OCI-LY7 (cell line): ENCODE results near the gene ACTR6. TPM values are rescaled to one million over a fixed set of nuclear protein-coding genes. Genes with fewer than 3 reads are reported as not detected.

ENCODE experiments used
- BruUV-seq: library from RNA; stranded (reverse); fragments of 400-500 nt; replicated peaks from 2 replicates; lab custom pipeline; 2021; lab: Mats Ljungman, UMichigan
- CTCF ChIA-PET: fragments of 300-600 bp; sonication (Branson Sonifier 250); formaldehyde crosslinking; loops from one replicate; lab custom pipeline; 2022; ENCODE audit warnings: antibody characterized with exemption; ENCODE audit not compliant: unreplicated experiment; lab: Charles Lee
- POLR2A ChIA-PET: fragments of 300-600 bp; sonication (Branson Sonifier 250); formaldehyde crosslinking; loops from one replicate; lab custom pipeline; 2022; ENCODE audit warnings: antibody characterized with exemption; lab: Charles Lee
- DNase-seq: peaks from one replicate; pipeline ENCODE4 v3.0.0-alpha.2; 2015; ENCODE audit warnings: low spot score
- H2AFZ ChIP-seq: fragments of 200-600 bp; sonication (generic), shearing (Covaris generic); 2 replicates; pipeline ENCODE4 v1.6.1; 2014; ENCODE audit warnings: mild to moderate bottlenecking, antibody characterized with exemption, low read length, moderate library complexity
- H3K27ac ChIP-seq: fragments of 200-600 bp; sonication (generic); 2 replicates; pipeline ENCODE4 v1.5.1; 2014; ENCODE audit warnings: mixed run types, low read depth, mild to moderate bottlenecking, moderate library complexity, low read length, inconsistent platforms; ENCODE audit not compliant: poor library complexity, severe bottlenecking
- H3K36me3 ChIP-seq: fragments of 200-600 bp; sonication (generic); 2 replicates; pipeline ENCODE4 v1.6.1; 2014; ENCODE audit warnings: mild to moderate bottlenecking, antibody characterized with exemption, low read length, moderate library complexity, mixed read lengths; ENCODE audit not compliant: insufficient read depth
- H3K4me1 ChIP-seq: fragments of 200-600 bp; sonication (generic); 2 replicates; pipeline ENCODE4 v1.5.1; 2014; ENCODE audit warnings: mild to moderate bottlenecking, low read length; ENCODE audit not compliant: insufficient read depth, poor library complexity, severe bottlenecking
- H3K4me2 ChIP-seq: fragments of 200-600 bp; sonication (generic); 2 replicates; pipeline ENCODE4 v1.6.1; 2014; ENCODE audit warnings: mild to moderate bottlenecking, low read length
- H3K4me3 ChIP-seq: fragments of 200-600 bp; sonication (generic); 2 replicates; pipeline ENCODE4 v1.5.1; 2014; ENCODE audit warnings: mild to moderate bottlenecking, low read depth, low read length; ENCODE audit not compliant: poor library complexity, severe bottlenecking
- H3K79me2 ChIP-seq: fragments of 200-600 bp; sonication (generic); 2 replicates; pipeline ENCODE4 v1.6.1; 2016; ENCODE audit warnings: low read depth, mild to moderate bottlenecking, low read length, moderate library complexity, mixed read lengths; ENCODE audit not compliant: insufficient read depth
- H3K9me2 ChIP-seq: fragments of 200-600 bp; sonication (generic); 2 replicates; pipeline ENCODE4 v1.6.1; 2016; ENCODE audit warnings: mild to moderate bottlenecking, low read length, mixed read lengths; ENCODE audit not compliant: insufficient read depth
- H3K9me3 ChIP-seq: fragments of 200-600 bp; sonication (generic); 2 replicates; pipeline ENCODE4 v1.6.1; 2014; ENCODE audit warnings: mild to moderate bottlenecking, mixed run types, low read length, mixed read lengths
- H4K20me1 ChIP-seq: fragments of 200-600 bp; sonication (generic); 2 replicates; pipeline ENCODE4 v1.6.1; 2014; ENCODE audit warnings: mild to moderate bottlenecking, antibody characterized with exemption, low read length, moderate library complexity, mixed read lengths; ENCODE audit not compliant: insufficient read depth
- EZH2phosphoT487 ChIP-seq: fragments of 200-600 bp; sonication (generic); IDR thresholded peaks from 2 replicates; pipeline ENCODE4 v1.6.1; 2018; ENCODE audit warnings: low read depth, borderline replicate concordance, mild to moderate bottlenecking, mixed run types, antibody characterized with exemption, low read length, moderate library complexity, mixed read lengths
- intact Hi-C: fragments of 100-400 bp; cut with micrococcal nuclease; formaldehyde crosslinking; loops from one replicate; pipeline ENCODE4 v1.10.0; 2022; ENCODE audit not compliant: unreplicated experiment
- total RNA-seq, 2 experiments: library from RNA; depleted of rRNA in 1 of 2; stranded (reverse); fragments of >200 nt in 1 of 2; shearing (Covaris generic) in 1 of 2; gene quantifications; 2 replicates each; pipeline ENCODE4 v1.2.3, GENCODE V29; 2014 to 2022
- TF ChIP-seq, protein P1 (sequence below): fragments of 200-600 bp; sonication (generic); conservative IDR thresholded peaks from 2 replicates; pipeline ENCODE4 v1.5.1; 2014; ENCODE audit warnings: mild to moderate bottlenecking, antibody characterized with exemption, low read length, moderate library complexity, mixed read lengths

Gene ACTR6
- total RNA-seq, 2 experiments from 2014 or later: 22.2 to 37.6 TPM

DNA sequence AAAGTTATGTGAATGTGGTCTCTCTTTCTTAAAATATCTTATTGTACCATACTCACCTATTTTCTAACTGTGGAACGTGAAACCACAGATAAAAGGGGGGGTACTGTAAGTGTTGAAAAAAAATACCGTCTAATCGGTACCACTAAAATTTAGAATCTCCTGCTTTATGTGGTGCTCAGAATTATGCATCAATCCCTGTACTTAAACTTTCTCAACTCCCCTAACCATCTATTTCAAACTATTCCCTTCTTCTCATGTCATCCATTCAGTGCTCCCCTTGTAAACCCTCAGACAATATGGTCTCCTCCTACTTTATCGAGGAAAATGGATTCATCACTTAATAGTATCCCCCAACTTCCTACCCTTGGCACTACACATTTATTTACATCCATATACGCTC lies 42.5 kb downstream of the ACTR6 start:
- no peaks in the 10 kb centered on the region for H4K20me1 ChIP-seq
- no peaks in the 10 kb centered on the region for H3K4me1 ChIP-seq
- BruUV-seq: no TSS peak
- no peaks in the 10 kb centered on the region for H3K79me2 ChIP-seq
- DNase-seq: no peak
- H3K4me3 ChIP-seq: no peak overlapping the region
- no peak for TF ChIP-seq EZH2phosphoT487
- TF ChIP-seq, protein P1, sequence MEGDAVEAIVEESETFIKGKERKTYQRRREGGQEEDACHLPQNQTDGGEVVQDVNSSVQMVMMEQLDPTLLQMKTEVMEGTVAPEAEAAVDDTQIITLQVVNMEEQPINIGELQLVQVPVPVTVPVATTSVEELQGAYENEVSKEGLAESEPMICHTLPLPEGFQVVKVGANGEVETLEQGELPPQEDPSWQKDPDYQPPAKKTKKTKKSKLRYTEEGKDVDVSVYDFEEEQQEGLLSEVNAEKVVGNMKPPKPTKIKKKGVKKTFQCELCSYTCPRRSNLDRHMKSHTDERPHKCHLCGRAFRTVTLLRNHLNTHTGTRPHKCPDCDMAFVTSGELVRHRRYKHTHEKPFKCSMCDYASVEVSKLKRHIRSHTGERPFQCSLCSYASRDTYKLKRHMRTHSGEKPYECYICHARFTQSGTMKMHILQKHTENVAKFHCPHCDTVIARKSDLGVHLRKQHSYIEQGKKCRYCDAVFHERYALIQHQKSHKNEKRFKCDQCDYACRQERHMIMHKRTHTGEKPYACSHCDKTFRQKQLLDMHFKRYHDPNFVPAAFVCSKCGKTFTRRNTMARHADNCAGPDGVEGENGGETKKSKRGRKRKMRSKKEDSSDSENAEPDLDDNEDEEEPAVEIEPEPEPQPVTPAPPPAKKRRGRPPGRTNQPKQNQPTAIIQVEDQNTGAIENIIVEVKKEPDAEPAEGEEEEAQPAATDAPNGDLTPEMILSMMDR: no peak
- H3K36me3 ChIP-seq: no peaks in the 10 kb centered on the region
- POLR2A ChIA-PET: no interaction called here
- no peak overlapping the region for H3K27ac ChIP-seq
- H3K9me3 ChIP-seq: no peaks in the 10 kb centered on the region
- H2AFZ ChIP-seq: no peak overlapping the region
- H3K9me2 ChIP-seq: no peaks in the 10 kb centered on the region
- intact Hi-C loops: no loop called here
- CTCF ChIA-PET: no interaction called here
- H3K4me2 ChIP-seq: no peak overlapping the region

DNA sequence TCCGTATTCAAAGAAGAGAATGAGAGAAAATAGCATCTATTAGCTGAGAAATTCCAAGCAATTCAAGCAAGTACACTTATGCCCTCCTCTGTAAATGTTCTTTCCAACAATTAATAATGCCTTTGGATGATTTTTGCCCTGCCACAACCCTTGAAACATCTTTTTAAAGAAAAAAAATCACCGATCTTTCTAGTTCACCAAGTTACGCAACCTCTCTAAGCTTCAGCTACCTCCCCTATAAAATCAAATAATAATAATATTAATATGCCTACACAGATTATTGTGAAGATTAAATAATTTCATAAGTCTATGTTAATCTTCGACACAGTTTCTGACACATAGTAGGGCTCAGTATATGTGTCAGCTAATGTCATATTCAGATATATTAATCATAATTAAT lies 47.1 kb downstream of the ACTR6 start:
- TF ChIP-seq EZH2phosphoT487: no peak
- TF ChIP-seq, protein P1: no peak
- H3K9me3 ChIP-seq: no peaks in the 10 kb centered on the region
- H3K4me1 ChIP-seq: no peaks in the 10 kb centered on the region
- H4K20me1 ChIP-seq: no peaks in the 10 kb centered on the region
- H3K4me3 ChIP-seq: no peak overlapping the region
- H3K79me2 ChIP-seq: no peaks in the 10 kb centered on the region
- no peak overlapping the region for H2AFZ ChIP-seq
- no peaks in the 10 kb centered on the region for H3K9me2 ChIP-seq
- no peak overlapping the region for H3K4me2 ChIP-seq
- intact Hi-C loops: no loop called here
- ChIA-PET POLR2A (no interaction called here), CTCF (no interaction called here)
- no peaks in the 10 kb centered on the region for H3K36me3 ChIP-seq
- no peak overlapping the region for H3K27ac ChIP-seq
- DNase-seq: no peak
- BruUV-seq: no TSS peak

DNA sequence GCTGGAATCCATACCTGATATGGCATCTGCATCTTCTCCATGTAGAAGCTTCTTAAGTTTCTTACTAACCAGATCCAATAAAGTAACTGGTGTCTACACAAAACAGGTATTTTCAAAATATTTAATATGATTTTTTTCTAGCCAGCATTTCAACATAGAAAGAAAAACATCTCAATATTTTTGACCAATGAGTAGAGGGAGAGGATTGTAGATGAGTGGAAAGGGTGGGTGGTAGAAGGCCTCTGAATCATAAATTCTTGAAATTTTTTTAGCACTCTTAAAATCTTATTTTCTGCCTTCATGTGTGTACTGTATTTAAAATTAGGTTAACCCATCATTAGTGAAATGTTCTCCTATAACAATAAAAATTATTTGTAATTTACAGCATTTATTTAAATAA lies 48.3 kb downstream of the ACTR6 start:
- Histone ChIP-seq H3K27ac (no peak overlapping the region), H3K79me2 (no peaks in the 10 kb centered on the region), H3K4me3 (no peak overlapping the region), H2AFZ (no peak overlapping the region), H3K9me3 (no peaks in the 10 kb centered on the region), H3K36me3 (no peaks in the 10 kb centered on the region), H3K4me1 (no peaks in the 10 kb centered on the region), H3K9me2 (no peaks in the 10 kb centered on the region), H3K4me2 (no peak overlapping the region), H4K20me1 (no peaks in the 10 kb centered on the region)
- intact Hi-C loops: no loop called here
- DNase-seq: no peak
- BruUV-seq: no TSS peak
- CTCF ChIA-PET: no interaction called here
- POLR2A ChIA-PET: interaction anchor here (0.6 kb wide), 1 partner anchor 145 kb away, joined by 4 read pairs; no protein-coding TSS in a partner anchor
- no peak for TF ChIP-seq EZH2phosphoT487
- TF ChIP-seq, protein P1: no peak
